HUES48 (cell line): ENCODE data around the gene PTPRQ.
"Not testable (repeated sequence)": the region's sequence is repeated elsewhere in the genome, so short reads cannot be mapped to it uniquely, and the experiment has no call there.

Experiments used
- H3K27ac ChIP-seq: one replicate; pipeline ENCODE4 v1.7.0; 2013; ENCODE audit warnings: low read depth, low read length, inconsistent platforms
- H3K27me3 ChIP-seq: 2 replicates; pipeline ENCODE4 v1.6.1; 2013; ENCODE audit warnings: mild to moderate bottlenecking, low read length; ENCODE audit not compliant: control insufficient read depth, insufficient read depth
- H3K36me3 ChIP-seq: 2 replicates; pipeline ENCODE4 v1.6.1; 2013; ENCODE audit warnings: low read length; ENCODE audit not compliant: control insufficient read depth, insufficient read depth
- H3K4me1 ChIP-seq: 2 replicates; pipeline ENCODE4 v1.6.1; 2013; ENCODE audit warnings: mild to moderate bottlenecking, low read length; ENCODE audit not compliant: control insufficient read depth, insufficient read depth
- H3K4me3 ChIP-seq: 2 replicates; pipeline ENCODE4 v1.5.1; 2013; ENCODE audit warnings: mild to moderate bottlenecking, low read depth, low read length
- H3K9ac ChIP-seq: 2 replicates; pipeline ENCODE4 v1.6.1; 2013; ENCODE audit warnings: mild to moderate bottlenecking, low read depth, low read length, moderate library complexity
- H3K9me3 ChIP-seq: 2 replicates; pipeline ENCODE4 v1.6.1; 2013; ENCODE audit warnings: low read length; ENCODE audit not compliant: control insufficient read depth, insufficient read depth

PTPRQ gene

DNA sequence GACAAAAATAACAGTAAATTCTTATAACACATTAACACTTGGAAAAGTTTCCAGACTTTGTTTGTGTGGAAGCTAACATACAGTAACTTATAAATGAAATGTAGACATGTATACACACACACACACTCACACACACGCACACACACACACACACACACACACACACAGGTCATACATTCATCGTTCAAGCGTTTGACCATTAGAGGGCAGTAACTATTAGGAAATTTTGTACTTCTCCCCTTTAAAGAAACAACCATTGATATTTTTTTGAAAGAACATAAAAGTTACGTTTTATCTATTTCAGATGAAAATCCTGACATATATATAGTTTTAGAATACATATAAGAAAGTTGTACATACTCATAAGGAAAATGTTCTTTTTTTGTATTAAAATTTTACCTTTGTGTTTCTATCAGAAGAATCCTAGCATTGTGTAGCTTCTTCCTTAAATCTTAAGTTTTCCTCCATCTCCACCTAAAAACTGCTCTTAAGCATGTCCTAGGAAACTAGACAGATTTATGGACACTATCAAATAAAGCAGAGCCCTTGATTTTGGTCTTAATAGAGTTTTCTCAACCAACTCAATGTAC is 29.0 kb downstream of the PTPRQ start:
- Histone ChIP-seq H3K9ac (no peak overlapping the region), H3K4me1 (peaks cover 16% of the 10 kb centered on the region), H3K9me3 (no peaks in the 10 kb centered on the region), H3K36me3 (no peaks in the 10 kb centered on the region), H3K27ac (no peak overlapping the region), H3K4me3 (no peak overlapping the region), H3K27me3 (no peaks in the 10 kb centered on the region)

DNA sequence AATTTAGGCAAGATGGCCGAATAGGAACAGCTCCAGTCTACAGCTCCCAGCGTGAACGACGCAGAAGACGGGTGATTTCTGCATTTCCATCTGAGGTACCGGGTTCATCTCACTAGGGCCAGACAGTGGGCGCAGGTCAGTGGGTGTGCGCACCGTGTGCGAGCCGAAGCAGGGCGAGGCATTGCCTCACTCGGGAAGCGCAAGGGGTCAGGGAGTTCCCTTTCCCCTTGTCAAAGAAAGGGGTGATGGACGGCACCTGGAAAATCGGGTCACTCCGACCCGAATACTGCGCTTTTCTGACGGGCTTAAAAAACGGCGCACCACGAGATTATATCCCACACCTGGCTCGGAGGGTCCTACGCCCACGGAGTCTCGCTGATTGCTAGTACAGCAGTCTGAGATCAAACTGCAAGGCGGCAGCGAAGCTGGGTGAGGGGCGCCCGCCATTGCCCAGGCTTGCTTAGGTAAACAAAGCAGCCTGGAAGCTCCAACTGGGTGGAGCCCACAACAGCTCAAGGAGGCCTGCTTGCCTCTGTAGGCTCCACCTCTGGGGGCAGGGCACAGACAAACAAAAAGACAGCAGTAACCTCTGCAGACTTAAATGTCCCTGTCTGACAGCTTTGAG is 33.6 kb downstream of the PTPRQ start:
- not testable (repeated sequence) for H3K4me1 ChIP-seq, H3K27ac ChIP-seq, H3K9ac ChIP-seq, H3K36me3 ChIP-seq, H3K27me3 ChIP-seq, H3K4me3 ChIP-seq, H3K9me3 ChIP-seq

DNA sequence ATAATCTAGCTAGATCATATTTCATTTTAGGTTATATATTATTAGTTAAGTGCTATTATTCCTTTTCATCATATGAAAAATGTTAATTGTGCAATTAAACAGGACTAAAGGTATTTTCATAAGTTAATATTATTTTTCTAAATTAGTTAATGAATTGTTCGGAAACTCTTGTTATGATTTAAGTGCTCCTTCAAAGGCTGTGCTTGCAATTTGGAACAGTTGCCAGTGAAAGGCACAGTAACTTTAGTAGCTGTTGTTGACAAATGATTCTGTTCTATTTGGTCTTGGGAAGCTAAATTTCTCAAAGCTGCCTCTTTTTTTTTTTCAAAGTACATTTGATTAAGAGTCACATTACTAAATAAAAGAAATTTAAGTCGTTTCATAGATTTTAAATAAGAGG is 40.7 kb downstream of the PTPRQ start:
- Histone ChIP-seq H3K9me3 (no peaks in the 10 kb centered on the region), H3K27ac (no peak overlapping the region), H3K4me1 (0 out of 2 replicates have a peak, but pooled peaks cover under 1% of the 10 kb centered on the region), H3K4me3 (no peak overlapping the region), H3K27me3 (no peaks in the 10 kb centered on the region), H3K9ac (no peak overlapping the region), H3K36me3 (no peaks in the 10 kb centered on the region)

DNA sequence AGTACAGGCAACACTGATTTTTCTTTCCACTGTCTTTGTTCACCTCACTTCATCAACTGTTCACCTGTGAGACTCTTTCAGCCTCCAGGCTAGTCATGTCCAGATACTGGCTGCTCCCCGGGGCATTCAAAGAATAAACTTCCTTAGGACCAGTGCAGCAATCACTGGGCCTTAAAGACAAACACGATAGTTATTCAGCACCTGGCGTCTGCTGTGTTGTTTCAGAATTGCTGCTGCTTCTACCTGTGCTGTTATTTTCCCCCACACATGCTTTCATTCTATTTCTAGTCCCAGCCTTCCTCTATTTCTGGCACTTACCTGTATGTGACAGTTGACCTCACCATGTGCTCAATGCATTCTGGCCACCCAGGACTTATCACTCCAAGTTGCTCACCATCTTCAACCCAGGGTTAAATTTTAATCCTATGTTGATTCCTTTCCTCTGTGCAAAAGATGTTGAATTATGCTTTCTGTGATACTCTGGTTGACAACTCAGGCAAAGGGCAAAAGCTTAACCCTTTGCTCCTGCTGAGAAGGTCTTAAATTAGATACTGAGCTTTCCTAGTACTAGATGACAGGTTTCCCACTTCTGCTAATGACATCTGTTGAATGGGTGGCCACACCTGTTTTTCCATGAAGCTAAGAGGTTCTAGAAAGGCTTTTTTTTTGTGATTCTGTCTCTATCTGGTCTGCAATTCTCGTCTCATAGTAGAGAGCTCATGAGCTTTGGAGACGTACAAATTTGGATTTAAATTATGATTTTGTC is 41.4 kb downstream of the PTPRQ start:
- Histone ChIP-seq H3K4me3 (no peak overlapping the region), H3K36me3 (no peaks in the 10 kb centered on the region), H3K27me3 (no peaks in the 10 kb centered on the region), H3K4me1 (peaks cover 7% of the 10 kb centered on the region; the same call in 1 of the 2 replicates), H3K9me3 (no peaks in the 10 kb centered on the region), H3K9ac (no peak overlapping the region), H3K27ac (no peak overlapping the region)

DNA sequence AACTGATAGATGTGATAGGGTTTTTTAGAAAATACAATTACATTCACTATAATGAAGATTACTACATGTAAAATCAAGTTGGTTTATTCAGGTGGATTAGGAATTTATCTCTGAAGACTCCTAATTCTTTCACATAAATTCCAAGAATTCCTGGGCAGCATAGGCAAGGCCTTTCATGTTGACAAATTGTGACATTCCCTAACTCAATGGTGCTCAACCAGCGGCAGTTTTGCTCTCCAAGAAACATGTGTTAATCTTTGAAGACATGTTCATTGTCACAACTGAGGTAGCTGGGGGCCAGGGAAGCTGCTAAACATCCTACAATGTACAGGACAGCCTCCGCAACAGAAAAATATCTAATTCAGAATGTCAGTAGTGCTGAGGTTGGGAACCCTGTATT is 46.3 kb downstream of the PTPRQ start:
- H3K9me3 ChIP-seq: no peaks in the 10 kb centered on the region
- no peak overlapping the region for H3K4me3 ChIP-seq
- H3K4me1 ChIP-seq: peaks cover 15% of the 10 kb centered on the region; the same call in 1 of the 2 replicates
- no peaks in the 10 kb centered on the region for H3K36me3 ChIP-seq
- H3K9ac ChIP-seq: no peak overlapping the region
- no peak overlapping the region for H3K27ac ChIP-seq
- no peaks in the 10 kb centered on the region for H3K27me3 ChIP-seq

DNA sequence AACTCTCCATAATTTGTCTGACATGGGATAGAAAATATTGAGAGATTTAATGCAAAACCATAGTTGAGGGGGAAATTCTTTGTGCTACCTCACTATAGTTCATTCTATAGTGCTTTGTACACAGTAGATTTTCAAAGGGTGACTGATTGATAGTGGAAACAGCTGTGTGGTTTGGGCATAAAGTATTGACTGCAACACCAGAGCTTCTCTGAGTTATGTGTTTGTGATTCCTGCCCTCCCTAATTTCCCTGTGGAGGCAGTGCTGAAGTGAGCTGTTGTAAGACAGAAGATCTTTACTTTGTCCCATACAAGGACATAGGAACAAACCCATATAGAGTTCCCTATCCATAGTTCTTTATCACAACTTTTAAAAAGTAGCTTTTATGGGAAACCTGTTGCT is 47.1 kb downstream of the PTPRQ start:
- H3K9me3 ChIP-seq: no peaks in the 10 kb centered on the region
- H3K27ac ChIP-seq: no peak overlapping the region

DNA sequence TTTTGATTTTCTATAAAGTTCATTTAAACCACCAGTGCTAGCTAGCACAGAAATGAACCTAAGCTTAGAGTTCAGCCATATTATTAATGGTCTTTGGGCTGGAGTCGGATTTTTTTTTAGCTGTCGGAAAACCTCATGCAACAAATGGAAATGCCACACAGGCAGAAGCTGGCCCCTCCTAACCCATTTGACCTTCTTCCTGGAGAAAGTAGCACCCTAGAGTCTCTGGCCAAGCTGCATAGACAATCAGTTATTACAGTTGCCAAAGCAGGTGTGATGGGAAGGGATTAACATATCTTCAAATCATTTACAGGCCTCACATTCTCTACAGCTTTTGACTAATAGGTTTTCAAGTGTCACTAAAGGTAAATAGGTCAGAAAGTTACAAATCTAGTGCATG is 49.4 kb downstream of the PTPRQ start:
- Histone ChIP-seq H3K4me3 (no peak overlapping the region), H3K36me3 (no peaks in the 10 kb centered on the region), H3K9me3 (no peaks in the 10 kb centered on the region), H3K27ac (no peak overlapping the region), H3K4me1 (peaks cover 15% of the 10 kb centered on the region; the same call in 1 of the 2 replicates), H3K9ac (no peak overlapping the region), H3K27me3 (no peaks in the 10 kb centered on the region)

More for the DNA sequence above, 47.1 kb downstream of the PTPRQ start:
- peaks cover 15% of the 10 kb centered on the region; the same call in 1 of the 2 replicates for H3K4me1 ChIP-seq
- no peak overlapping the region for H3K4me3 ChIP-seq
- no peak overlapping the region for H3K9ac ChIP-seq
- no peaks in the 10 kb centered on the region for H3K27me3 ChIP-seq
- no peaks in the 10 kb centered on the region for H3K36me3 ChIP-seq

DNA sequence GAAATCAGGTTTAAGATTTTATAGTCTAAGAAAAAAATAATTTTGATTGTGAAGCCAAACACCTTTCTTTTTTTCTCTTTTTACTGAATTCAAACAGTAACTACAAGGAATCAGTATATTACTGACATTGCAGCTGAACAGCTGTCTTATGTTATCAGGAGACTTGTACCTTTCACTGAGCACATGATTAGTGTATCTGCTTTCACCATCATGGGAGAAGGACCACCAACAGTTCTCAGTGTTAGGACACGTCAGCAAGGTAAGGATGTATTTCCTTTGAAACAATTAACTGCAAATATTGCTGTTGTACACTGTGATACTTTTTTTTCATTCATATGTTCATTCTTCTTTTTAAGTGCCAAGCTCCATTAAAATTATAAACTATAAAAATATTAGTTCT is 50.8 kb downstream of the PTPRQ start:
- no peak overlapping the region for H3K27ac ChIP-seq
- H3K36me3 ChIP-seq: no peaks in the 10 kb centered on the region

DNA sequence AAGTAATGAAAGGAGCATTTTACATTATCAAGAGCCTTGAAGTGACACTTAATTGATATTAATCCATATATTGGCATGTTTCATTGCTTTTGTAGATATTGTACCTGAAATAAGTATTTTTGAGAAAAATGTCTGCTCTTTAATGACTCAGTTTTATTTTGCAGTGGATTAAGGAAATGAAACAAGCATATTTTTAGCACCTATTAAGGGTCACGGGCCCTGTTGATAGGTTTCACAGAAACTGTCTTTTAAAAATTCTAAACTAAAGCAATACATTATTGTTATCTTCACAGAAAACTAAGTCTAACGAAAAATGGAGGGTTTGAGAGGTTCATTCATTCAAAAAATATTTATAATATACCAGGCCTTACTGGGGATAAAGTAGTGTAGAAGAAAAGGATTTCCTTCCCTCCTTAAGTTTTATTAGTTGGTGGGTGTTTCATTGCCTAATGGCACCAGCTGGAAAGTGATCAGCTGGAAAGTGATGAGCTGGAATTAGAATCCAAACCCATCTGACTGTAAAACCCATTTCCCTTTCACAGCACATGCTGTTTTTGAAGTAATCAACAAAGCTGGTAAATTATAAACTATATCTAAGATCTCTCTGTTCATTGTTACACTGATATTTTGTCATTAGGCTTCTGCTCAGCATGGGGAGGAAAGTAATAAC is 54.2 kb downstream of the PTPRQ start:
- no peaks in the 10 kb centered on the region for H3K4me1 ChIP-seq
- H3K9me3 ChIP-seq: no peaks in the 10 kb centered on the region
- H3K27ac ChIP-seq: no peak overlapping the region
- no peaks in the 10 kb centered on the region for H3K36me3 ChIP-seq
- H3K9ac ChIP-seq: no peak overlapping the region
- no peak overlapping the region for H3K4me3 ChIP-seq
- no peaks in the 10 kb centered on the region for H3K27me3 ChIP-seq

More for the DNA sequence above, 50.8 kb downstream of the PTPRQ start:
- H3K4me1 ChIP-seq: peaks cover 14% of the 10 kb centered on the region; the same call in 1 of the 2 replicates
- H3K4me3 ChIP-seq: no peak overlapping the region
- no peaks in the 10 kb centered on the region for H3K27me3 ChIP-seq
- H3K9ac ChIP-seq: no peak overlapping the region
- no peaks in the 10 kb centered on the region for H3K9me3 ChIP-seq

DNA sequence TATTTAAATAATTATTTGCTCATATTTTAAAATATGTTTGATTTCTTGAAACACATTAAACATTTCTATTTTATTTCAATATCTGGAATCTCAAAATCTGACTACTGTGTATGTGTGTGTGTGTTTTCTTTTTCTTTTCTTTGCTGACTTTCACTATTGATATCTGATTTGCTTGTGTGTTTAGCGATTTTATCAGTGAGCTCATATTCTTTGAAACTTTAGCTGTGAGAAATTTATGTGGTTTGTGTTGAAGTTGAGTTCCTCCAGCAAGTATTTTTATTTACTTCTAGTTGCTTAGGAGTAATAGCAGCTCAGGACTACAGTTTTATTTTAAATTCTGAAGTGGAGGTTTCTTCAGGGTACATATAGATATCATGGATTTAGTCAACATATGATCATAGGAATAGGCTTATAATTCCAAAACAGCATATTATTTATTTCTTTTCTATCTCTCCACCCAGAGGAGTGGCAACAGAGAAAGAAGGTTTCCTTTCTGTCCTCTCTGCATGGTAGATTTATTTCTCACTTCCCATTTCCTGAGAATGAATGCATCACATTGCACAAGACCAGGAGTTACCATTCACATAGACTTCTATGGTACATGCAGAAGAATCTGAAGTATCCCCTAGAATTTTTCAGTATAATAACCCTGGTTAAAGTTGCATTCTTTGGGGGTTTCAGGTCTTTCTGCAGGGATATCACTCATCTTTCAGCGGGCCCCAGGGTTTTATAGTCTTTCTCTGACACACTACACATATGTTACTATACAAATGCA is 60.5 kb downstream of the PTPRQ start:
- Histone ChIP-seq H3K4me1 (no peaks in the 10 kb centered on the region), H3K36me3 (no peaks in the 10 kb centered on the region), H3K27me3 (no peaks in the 10 kb centered on the region), H3K9ac (no peak overlapping the region), H3K9me3 (no peaks in the 10 kb centered on the region), H3K4me3 (no peak overlapping the region), H3K27ac (no peak overlapping the region)
